OCI-LY3 (cell line): Measurements from ENCODE around the gene E2F6.

Source experiments
- H2AFZ ChIP-seq: fragments of 200-600, 300-600 bp; shearing (Covaris generic); 2 replicates; pipeline ENCODE4 v1.6.0; 2014; ENCODE audit warnings: antibody characterized with exemption, low read depth, low read length
- H3K27ac ChIP-seq: fragments of 200-600, 300-600 bp; sonication (generic); 2 replicates; pipeline ENCODE4 v1.5.1; 2014; ENCODE audit warnings: mild to moderate bottlenecking, low read length, moderate library complexity, mixed read lengths
- H3K27me3 ChIP-seq: fragments of 200-600, 300-600 bp; sonication (generic); 2 replicates; pipeline ENCODE4 v1.6.1; 2014; ENCODE audit warnings: low read depth, low read length, mixed read lengths
- H3K36me3 ChIP-seq: fragments of 200-600, 300-600 bp; sonication (generic); replicated peaks from 2 replicates; pipeline ENCODE3; 2014; ENCODE audit warnings: low read depth, low read length, mixed read lengths
- H3K4me1 ChIP-seq: fragments of 300-600, 200-600 bp; sonication (generic); 2 replicates; pipeline ENCODE4 v1.6.1; 2014; ENCODE audit warnings: low read length, mixed read lengths
- H3K4me2 ChIP-seq: fragments of 200-600, 300-600 bp; sonication (generic); 2 replicates; pipeline ENCODE4 v1.6.1; 2014; ENCODE audit warnings: low read length, mixed read lengths
- H3K4me3 ChIP-seq: fragments of 300-600, 200-600 bp; sonication (generic); 2 replicates; pipeline ENCODE4 v1.5.1; 2014; ENCODE audit warnings: antibody characterized with exemption, mild to moderate bottlenecking, low read length, moderate library complexity
- H3K79me2 ChIP-seq: fragments of 300-600, 200-600 bp; shearing (Covaris generic); 2 replicates; pipeline ENCODE4 v1.6.1; 2014; ENCODE audit warnings: mild to moderate bottlenecking, low read length, mixed read lengths
- H3K9ac ChIP-seq: fragments of 300-600, 200-600 bp; shearing (Covaris generic); 2 replicates; pipeline ENCODE4 v1.6.0; 2014; ENCODE audit warnings: mild to moderate bottlenecking, low read length, moderate library complexity
- H3K9me3 ChIP-seq: fragments of 200-600, 300-600 bp; shearing (Covaris generic); 2 replicates; pipeline ENCODE4 v1.6.1; 2014; ENCODE audit warnings: low read length, mixed read lengths; ENCODE audit not compliant: insufficient read depth
- H4K20me1 ChIP-seq: fragments of 200-600, 300-600 bp; sonication (generic); 2 replicates; pipeline ENCODE4 v1.6.1; 2016; ENCODE audit warnings: low read length, mixed read lengths; ENCODE audit not compliant: insufficient read depth
- CTCF ChIP-seq: fragments of 200-600, 300-600 bp; sonication (generic); IDR thresholded peaks from 2 replicates; pipeline ENCODE4 v1.5.1; 2014; ENCODE audit warnings: antibody characterized with exemption, low read length, low read depth
- EZH2phosphoT487 ChIP-seq: fragments of 200-600 bp; shearing (Covaris generic); IDR thresholded peaks from 2 replicates; pipeline ENCODE4 v1.6.1; 2018; ENCODE audit warnings: antibody characterized with exemption, mixed run types, low read depth

The E2F6 gene

GRCh38 chr2:11503354-11503927 lies 37.5 kb upstream of the E2F6 start:
- H3K9ac ChIP-seq = no peak overlapping the region
- H3K79me2 ChIP-seq = no peaks in the 10 kb centered on the region
- H3K27me3 ChIP-seq = no peaks in the 10 kb centered on the region
- peaks cover 5% of the 10 kb centered on the region for H3K36me3 ChIP-seq
- H2AFZ ChIP-seq = no peak overlapping the region
- peaks cover 41% of the 10 kb centered on the region for H3K4me1 ChIP-seq
- no peak overlapping the region for H3K4me3 ChIP-seq
- no peaks in the 10 kb centered on the region for H4K20me1 ChIP-seq
- no peak overlapping the region for H3K27ac ChIP-seq
- no peak for TF ChIP-seq CTCF
- no peak for TF ChIP-seq EZH2phosphoT487
- no peak overlapping the region for H3K4me2 ChIP-seq
- no peaks in the 10 kb centered on the region for H3K9me3 ChIP-seq

GRCh38 chr2:11502740-11503292 lies 36.9 kb upstream of the E2F6 start:
- Histone ChIP-seq H2AFZ (no peak overlapping the region), H3K4me3 (no peak overlapping the region), H3K79me2 (no peaks in the 10 kb centered on the region), H3K27me3 (no peaks in the 10 kb centered on the region), H3K4me2 (no peak overlapping the region), H3K9me3 (no peaks in the 10 kb centered on the region), H3K27ac (no peak overlapping the region), H3K36me3 (peaks cover 5% of the 10 kb centered on the region), H4K20me1 (no peaks in the 10 kb centered on the region), H3K4me1 (peaks cover 47% of the 10 kb centered on the region), H3K9ac (no peak overlapping the region)
- TF ChIP-seq CTCF = no peak
- no peak for TF ChIP-seq EZH2phosphoT487

DNA sequence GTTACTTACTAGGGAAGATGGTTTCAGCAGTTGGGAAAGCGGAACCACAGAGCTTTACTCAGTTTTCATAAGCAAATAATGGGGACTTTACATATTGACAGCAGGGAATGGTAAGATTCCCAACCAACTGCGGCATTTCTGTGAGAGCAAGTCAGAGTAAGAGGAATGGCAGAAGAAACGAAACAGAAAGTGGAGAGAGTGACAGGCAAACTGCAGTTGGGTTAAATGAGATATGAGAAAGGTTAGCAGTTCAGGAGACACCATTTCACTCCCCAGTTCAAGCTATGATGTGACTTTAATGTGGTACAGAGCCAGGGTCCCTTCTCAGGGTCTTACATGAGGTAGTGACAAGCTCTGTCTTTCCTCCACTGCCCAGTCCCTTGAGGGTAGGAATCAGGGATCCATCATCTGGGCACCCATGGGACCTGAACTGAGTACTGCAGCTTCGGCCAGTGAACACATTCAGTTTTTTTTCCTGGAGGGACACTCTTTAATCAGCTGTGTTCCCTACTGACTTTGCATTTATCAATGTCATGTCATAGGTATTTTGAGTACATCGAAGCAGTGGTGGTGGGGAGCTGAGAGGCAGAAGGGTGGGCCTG lies 34.8 kb upstream of the E2F6 start:
- H3K4me1 ChIP-seq = peaks cover 44% of the 10 kb centered on the region

More for the DNA sequence above, 34.8 kb upstream of the E2F6 start:
- H3K79me2 ChIP-seq = no peaks in the 10 kb centered on the region
- no peaks in the 10 kb centered on the region for H3K27me3 ChIP-seq
- H3K4me2 ChIP-seq = peak overlapping the region; percentile 84
- no peaks in the 10 kb centered on the region for H4K20me1 ChIP-seq
- TF ChIP-seq EZH2phosphoT487 (no peak), CTCF (no peak)
- peak overlapping the region; percentile 61 for H3K4me3 ChIP-seq
- peak overlapping the region; percentile 44 for H3K9ac ChIP-seq
- H3K27ac ChIP-seq = peak overlapping the region; percentile 38; the same call in 1 of the 2 replicates
- peak overlapping the region; percentile 88 for H2AFZ ChIP-seq
- H3K9me3 ChIP-seq = no peaks in the 10 kb centered on the region
- H3K36me3 ChIP-seq = peaks cover 5% of the 10 kb centered on the region
